HG02870 (cell line): Measurements from ENCODE around the gene DFFA.

ENCODE experiments used
- ATAC-seq: cut with Tn5 transposase; IDR thresholded peaks from one replicate; pipeline ENCODE4 v1.9.1; 2021; ENCODE audit warnings: mild to moderate bottlenecking, moderate library complexity; ENCODE audit not compliant: unreplicated experiment

Gene DFFA

GRCh38 chr1:10472220-10473144 lies at the start of gene DFFA:
TSS of gene DFFA (minus strand) at chr1:10472529. CDS start at chr1:10472458, 71 bp downstream.
- ATAC-seq = peak; percentile 68

GRCh38 chr1:10521537-10522157 lies 49.3 kb upstream of the DFFA start:
- ATAC-seq = no peak

- ATAC-seq = no peak
These were observed 48.6 kb upstream of the DFFA start for GRCh38 chr1:10520952-10521351.

DNA sequence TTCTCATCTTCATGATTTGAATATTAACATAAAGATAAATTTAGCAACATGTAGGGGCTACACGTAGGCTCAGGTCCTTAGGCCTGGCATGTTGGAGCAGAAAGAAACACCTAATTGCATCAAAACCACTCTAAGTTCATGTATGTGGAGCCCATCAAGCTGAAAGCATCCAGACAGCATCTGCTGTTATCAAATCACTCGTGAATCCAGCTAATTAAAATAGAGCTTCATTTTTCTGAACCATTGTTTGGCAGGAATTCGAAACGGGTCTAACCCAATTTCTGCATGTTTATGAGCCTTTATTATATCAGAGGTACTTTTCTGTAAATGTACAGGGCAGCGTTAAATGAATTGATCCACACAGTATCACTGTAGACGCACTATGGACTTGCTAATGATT lies 48.2 kb upstream of the DFFA start:
- no peak for ATAC-seq

GRCh38 chr1:10519016-10519417 lies 46.7 kb upstream of the DFFA start:
- no peak for ATAC-seq

GRCh38 chr1:10517677-10517982 lies 45.3 kb upstream of the DFFA start:
- no peak for ATAC-seq

GRCh38 chr1:10516925-10517676 lies 44.8 kb upstream of the DFFA start:
- no peak for ATAC-seq

DNA sequence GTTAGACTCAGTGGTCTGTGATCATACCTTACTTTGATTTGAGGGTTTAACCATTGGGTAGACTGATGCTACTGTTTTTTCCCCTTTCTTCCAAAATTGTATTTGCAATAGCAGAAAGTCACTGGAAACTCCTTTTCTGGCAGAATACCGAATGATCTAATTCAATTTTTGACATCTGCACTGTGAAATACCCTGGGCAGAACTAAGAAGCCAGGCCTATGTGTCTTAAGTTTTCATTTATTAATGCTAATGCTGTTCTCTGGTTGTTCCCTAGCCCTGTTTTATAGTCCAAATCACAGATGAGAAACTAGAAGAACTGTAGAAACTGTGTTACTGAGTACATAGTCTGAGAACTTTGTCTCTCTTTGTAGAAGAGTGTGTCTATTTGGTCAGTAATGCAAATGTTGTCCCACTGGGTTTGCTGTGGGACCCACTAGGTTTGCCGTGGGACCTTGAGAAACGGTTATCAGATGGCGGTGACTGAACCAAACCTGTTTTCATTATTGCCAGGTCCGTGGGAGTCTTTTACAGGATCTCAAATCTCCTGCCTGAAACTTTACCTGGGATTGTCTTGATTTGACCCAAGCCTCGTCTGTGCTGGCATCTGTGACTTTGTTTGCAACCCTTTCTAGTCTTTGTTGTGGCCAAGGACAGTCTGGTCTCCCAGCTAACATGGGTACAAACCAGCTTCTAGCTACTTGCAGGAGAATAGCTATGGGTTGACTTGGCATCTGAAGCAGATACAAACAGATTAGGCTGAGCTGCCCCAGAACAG lies 43.8 kb upstream of the DFFA start:
- no peak for ATAC-seq

GRCh38 chr1:10515301-10515975 lies 43.1 kb upstream of the DFFA start:
- ATAC-seq = no peak

DNA sequence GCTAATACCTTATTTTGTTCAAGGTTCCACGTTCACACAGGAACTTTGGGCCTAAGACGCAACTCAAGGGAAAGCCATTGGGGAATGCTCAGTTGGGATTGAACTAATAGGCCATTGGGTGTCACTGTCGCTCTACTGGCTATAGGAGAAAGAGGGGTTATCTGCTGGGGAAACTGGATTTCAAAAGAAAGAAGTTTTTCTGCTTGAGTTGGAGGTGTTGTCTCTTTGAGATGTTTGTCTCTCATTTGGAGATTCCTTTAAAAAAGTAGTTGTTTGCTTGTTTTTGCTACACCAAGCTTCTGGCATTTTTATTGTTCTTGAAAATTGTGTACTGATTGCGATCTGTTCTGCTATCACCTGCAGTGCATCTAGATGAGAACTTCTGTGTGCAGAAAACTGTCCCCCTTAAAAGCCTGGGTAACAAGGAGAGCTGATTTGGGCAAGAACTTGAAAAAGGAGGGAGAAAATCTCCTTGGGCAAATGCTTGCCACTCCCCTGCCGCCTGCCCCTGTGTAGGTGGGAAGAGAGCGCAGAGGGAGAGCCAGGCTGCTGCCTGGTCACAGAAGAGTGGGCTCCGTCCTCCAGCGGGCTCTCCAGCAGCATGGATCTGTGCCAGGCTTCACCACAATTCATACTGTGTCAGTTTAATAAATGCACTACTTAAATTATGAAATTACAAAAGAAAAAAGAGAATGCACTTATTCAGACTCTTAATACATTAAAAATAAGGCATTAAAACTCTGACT lies 42.3 kb upstream of the DFFA start:
- no peak for ATAC-seq

DNA sequence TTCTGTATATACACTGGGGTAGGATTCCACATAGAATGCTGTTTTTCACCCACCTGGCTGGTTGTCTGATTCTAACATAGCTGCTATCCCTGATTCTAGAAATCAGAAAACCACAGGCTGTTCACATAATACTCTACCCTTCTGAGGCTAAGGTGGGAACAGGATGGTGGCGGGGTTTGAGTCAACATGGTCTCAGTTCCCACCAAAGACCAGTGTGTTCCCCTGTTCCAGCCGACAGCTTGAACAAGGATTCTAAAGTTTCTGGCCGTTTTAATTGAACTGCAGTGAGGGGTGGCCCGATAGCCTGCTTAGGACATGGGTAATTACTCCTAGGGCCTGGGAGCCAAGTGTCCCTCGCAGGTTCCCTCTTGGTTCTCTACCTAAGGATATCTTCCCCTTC lies 40.9 kb upstream of the DFFA start:
- no peak for ATAC-seq

DNA sequence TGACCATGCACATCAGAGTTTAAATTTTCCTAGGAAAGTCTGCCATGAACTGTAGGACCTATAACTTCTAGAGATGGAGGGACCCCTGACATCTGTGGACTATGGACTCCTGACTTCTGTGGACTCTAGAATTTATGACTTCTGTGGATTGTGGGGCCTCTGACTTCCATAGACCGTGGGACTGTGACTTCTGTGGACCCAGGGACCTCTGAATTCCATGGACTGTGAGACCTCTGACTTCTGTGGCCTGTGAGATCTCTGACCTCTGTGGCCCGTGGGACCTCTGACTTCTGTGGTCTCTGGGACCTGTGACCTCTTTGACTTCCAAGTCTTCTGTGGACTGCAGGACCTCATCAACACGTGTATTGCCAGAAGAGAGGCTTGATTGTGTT lies 39.2 kb upstream of the DFFA start:
- no peak for ATAC-seq

- peak; percentile 87 for ATAC-seq
These were observed 38.5 kb upstream of the DFFA start for GRCh38 chr1:10510520-10511493.

GRCh38 chr1:10509809-10510509 lies 37.6 kb upstream of the DFFA start:
- ATAC-seq = no peak

GRCh38 chr1:10508511-10508951 lies 36.2 kb upstream of the DFFA start:
- no peak for ATAC-seq

- ATAC-seq = no peak
These were observed 35.0 kb upstream of the DFFA start for GRCh38 chr1:10507111-10507879.

GRCh38 chr1:10506677-10507047 lies 34.3 kb upstream of the DFFA start:
- ATAC-seq = no peak
